CD14-positive monocyte (primary cell): ENCODE data around the gene IMPA2. TPM values are rescaled to one million over a fixed set of nuclear protein-coding genes. Genes with fewer than 3 reads are reported as not detected.

ENCODE experiments used
- DNase-seq, 3 donors: peaks; one replicate each; pipeline ENCODE4 v3.0.0-alpha.2; 2011 to 2022
- H2AFZ ChIP-seq: 2 replicates; pipeline ENCODE4 v1.6.0; 2012; ENCODE audit warnings: mild to moderate bottlenecking, low read depth, low read length, inconsistent platforms; ENCODE audit not compliant: insufficient read depth, poor library complexity, severe bottlenecking
- H3K27ac ChIP-seq, 2 donors: 1 replicate in 1 of 2; 2 replicates in 1 of 2; pipeline ENCODE4 v1.5.1; 2012 to 2013; ENCODE audit warnings: low read length in 2 of 2, control low read depth in 1 of 2, inconsistent platforms in 1 of 2, low read depth in 1 of 2, mild to moderate bottlenecking in 1 of 2
- H3K27me3 ChIP-seq, 2 donors: one replicate each; pipeline versions ENCODE4 v1.6.0 to v1.6.1; 2011 to 2013; ENCODE audit warnings: low read length in 2 of 2; ENCODE audit not compliant: control insufficient read depth in 2 of 2, insufficient read depth in 2 of 2
- H3K36me3 ChIP-seq, 2 donors: replicated peaks in 1 of 2; 1 replicate in 1 of 2; 2 replicates in 1 of 2; pipeline versions ENCODE4 v1.5.1 to v1.6.1; 2012 to 2013; ENCODE audit warnings: low read length in 2 of 2, control low read depth in 1 of 2, inconsistent platforms in 1 of 2, mild to moderate bottlenecking in 1 of 2; ENCODE audit not compliant: insufficient read depth in 2 of 2, control insufficient read depth in 1 of 2
- H3K4me1 ChIP-seq, 2 donors: 1 replicate in 1 of 2; 2 replicates in 1 of 2; pipeline versions ENCODE4 v1.5.1 to v1.6.1; 2012 to 2013; ENCODE audit warnings: low read length in 2 of 2, control low read depth in 1 of 2, inconsistent platforms in 1 of 2, mild to moderate bottlenecking in 1 of 2, moderate library complexity in 1 of 2; ENCODE audit not compliant: insufficient read depth in 2 of 2, control insufficient read depth in 1 of 2
- H3K4me2 ChIP-seq: replicated peaks from 2 replicates; pipeline ENCODE3; 2012; ENCODE audit warnings: low read length, moderate library complexity, mild to moderate bottlenecking; ENCODE audit not compliant: poor library complexity, severe bottlenecking; ENCODE audit errors: extremely low read depth
- H3K4me3 ChIP-seq, 3 experiments: fragments of 200-600 bp in 1 of 3; sonication (generic) in 1 of 3; replicated peaks in 1 of 3; 1 replicate in 2 of 3; 2 replicates in 1 of 3; pipeline ENCODE4 v1.5.1; 2011 to 2013; ENCODE audit warnings: low read length in 3 of 3, mild to moderate bottlenecking in 3 of 3, control low read depth in 2 of 3, low read depth in 2 of 3, inconsistent platforms in 1 of 3, moderate library complexity in 1 of 3
- H3K79me2 ChIP-seq: 2 replicates; pipeline ENCODE4 v1.6.0; 2012; ENCODE audit warnings: mild to moderate bottlenecking, control low read depth, inconsistent platforms, low read length, moderate library complexity; ENCODE audit not compliant: insufficient read depth
- H3K9ac ChIP-seq: 2 replicates; pipeline ENCODE4 v1.6.0; 2017; ENCODE audit warnings: low read length, mild to moderate bottlenecking; ENCODE audit not compliant: insufficient read depth, poor library complexity, severe bottlenecking
- H3K9me3 ChIP-seq, 2 donors: replicated peaks in 1 of 2; 1 replicate in 1 of 2; 2 replicates in 1 of 2; pipeline versions ENCODE4 v1.5.1 to v1.6.1; 2012 to 2013; ENCODE audit warnings: low read length in 2 of 2, control low read depth in 1 of 2; ENCODE audit not compliant: control insufficient read depth in 1 of 2, insufficient read depth in 1 of 2
- H4K20me1 ChIP-seq: 2 replicates; pipeline ENCODE4 v1.6.0; 2012; ENCODE audit warnings: mild to moderate bottlenecking, low read length, control low read depth, moderate library complexity; ENCODE audit not compliant: insufficient read depth
- H3K27ac Mint-ChIP-seq, 7 donors: one replicate each; pipeline ENCODE4 v1.8.0; 2020; ENCODE audit warnings: mild to moderate bottlenecking in 7 of 7, mixed read lengths in 7 of 7, moderate library complexity in 6 of 7, inconsistent platforms in 2 of 7
- H3K27me3 Mint-ChIP-seq, 3 donors: one replicate each; pipeline ENCODE4 v1.8.0; 2021 to 2022; ENCODE audit warnings: low read depth in 3 of 3, mild to moderate bottlenecking in 3 of 3, mixed read lengths in 3 of 3, moderate library complexity in 3 of 3, inconsistent platforms in 1 of 3
- H3K36me3 Mint-ChIP-seq, 2 donors: one replicate each; pipeline ENCODE4 v1.8.0; 2020; ENCODE audit warnings: mixed read lengths in 2 of 2, inconsistent platforms in 1 of 2, mild to moderate bottlenecking in 1 of 2
- H3K4me1 Mint-ChIP-seq: one replicate; pipeline ENCODE4 v1.8.0; 2020; ENCODE audit warnings: mild to moderate bottlenecking, mixed read lengths
- H3K4me3 Mint-ChIP-seq, 2 donors: one replicate each; pipeline ENCODE4 v1.8.0; 2020; ENCODE audit warnings: mild to moderate bottlenecking in 2 of 2, mixed read lengths in 2 of 2, moderate library complexity in 1 of 2
- H3K9me3 Mint-ChIP-seq, 7 donors: one replicate each; pipeline ENCODE4 v1.8.0; 2020 to 2022; ENCODE audit warnings: mixed read lengths in 7 of 7, mild to moderate bottlenecking in 6 of 7, moderate library complexity in 6 of 7, inconsistent platforms in 2 of 7
- CTCF ChIP-seq: fragments of 200-600 bp; IDR thresholded peaks from one replicate; pipeline ENCODE4 v1.8.0; 2022; ENCODE audit warnings: antibody characterized with exemption, mild to moderate bottlenecking
- WGBS: methylation state at CpG from one replicate; pipeline ENCODE4 v1.1.5; 2013; ENCODE audit warnings: missing lambda C conversion rate; ENCODE audit not compliant: insufficient coverage; 5-methylcytosine and 5-hydroxymethylcytosine counted together
- intact Hi-C, 2 donors: fragments of 100-400 bp; cut with micrococcal nuclease; formaldehyde crosslinking; loops; one replicate each; pipeline versions ENCODE4 v1.15.0 to v1.15.1; 2023
- polyA plus RNA-seq, 3 donors: library from polyadenylated mRNA; depleted of rRNA in 1 of 3; unstranded in 2 of 3; stranded (reverse) in 1 of 3; fragments of 300-500 nt in 2 of 3; fragments of >200 nt in 1 of 3; fragmentation: Illumina TruSeq in 2 of 3; gene quantifications; 1 replicate in 2 of 3; 2 replicates in 1 of 3; pipeline ENCODE4 v1.2.3, GENCODE V29; 2012 to 2021

Gene IMPA2
- polyA plus RNA-seq, 3 donors: 97.4 to 186 (median 145) TPM

DNA sequence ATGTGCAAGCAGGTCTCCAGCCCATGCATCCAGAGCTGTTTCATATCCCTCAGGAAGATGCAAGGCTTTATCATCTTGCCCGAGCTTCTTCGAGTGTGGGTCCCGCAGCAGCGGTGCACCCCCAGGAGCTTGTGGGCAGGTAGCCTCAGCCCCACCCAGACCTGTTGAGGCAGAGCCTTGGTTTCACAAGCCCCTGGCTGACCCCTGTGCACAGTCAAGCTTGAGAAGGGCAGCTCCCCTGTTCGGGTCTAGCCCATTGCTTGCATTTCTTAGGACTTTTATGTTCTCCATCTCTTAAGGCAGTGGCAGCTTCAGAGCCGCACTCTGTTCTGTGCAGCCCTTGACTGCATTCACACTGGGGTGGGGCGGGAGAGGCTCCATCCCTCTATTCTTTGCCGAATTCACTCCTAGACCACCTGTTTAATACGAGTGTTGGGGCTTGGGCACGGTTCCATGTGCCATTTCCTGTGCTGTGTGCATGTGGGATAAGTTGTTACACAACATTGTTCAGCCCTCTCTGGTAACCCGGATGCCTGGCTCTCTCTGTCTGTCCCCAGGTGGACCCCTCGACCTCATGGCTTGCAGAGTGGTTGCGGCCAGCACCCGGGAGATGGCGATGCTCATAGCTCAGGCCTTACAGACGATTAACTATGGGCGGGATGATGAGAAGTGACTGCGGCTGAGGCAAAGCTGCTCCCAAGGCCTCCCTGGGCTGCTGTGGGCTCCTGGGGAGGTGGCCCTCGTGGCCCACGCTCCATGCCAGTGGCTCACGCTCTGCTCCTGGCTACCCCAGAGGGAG, 48.7 kb downstream of the IMPA2 start:
- Histone ChIP-seq H3K4me2 (no peak overlapping the region), H3K27ac (peak overlapping the region in 1 of 2 donors; percentile 31), H3K79me2 (no peaks in the 10 kb centered on the region), H4K20me1 (no peaks in the 10 kb centered on the region), H3K36me3 (peaks cover 60 to 84% of the 10 kb centered on the region in 2 donors), H2AFZ (no peak overlapping the region), H3K4me1 (peaks cover 10 to 12% of the 10 kb centered on the region in 2 donors), H3K27me3 (no peaks in the 10 kb centered on the region), H3K4me3 (no peak overlapping the region), H3K9ac (no peak overlapping the region), H3K9me3 (no peaks in the 10 kb centered on the region)
- H3K27ac Mint-ChIP-seq: peak overlapping the region in 3 of 7 donors; percentile 2 to 70 (median 31)
- intact Hi-C loops: loop anchor here (10.0 kb wide), 1 partner anchor 375 kb away; no protein-coding TSS in a partner anchor
- no peak for TF ChIP-seq CTCF
- DNase-seq: no peak
- H3K4me3 Mint-ChIP-seq: no peak overlapping the region
- WGBS: 58% methylated on average over 16 of the region's 21 CpGs
- H3K9me3 Mint-ChIP-seq: no peaks in the 10 kb centered on the region
- H3K4me1 Mint-ChIP-seq: peaks cover 18% of the 10 kb centered on the region
- H3K27me3 Mint-ChIP-seq: peaks cover 0 to 3% (median 0%) of the 10 kb centered on the region in 3 donors
- peaks cover 73 to 86% of the 10 kb centered on the region in 2 donors for H3K36me3 Mint-ChIP-seq

- no peak overlapping the region for H3K4me3 Mint-ChIP-seq
- intact Hi-C loops: loop anchor here (10.0 kb wide), 1 partner anchor 376 kb away; no protein-coding TSS in a partner anchor
- Histone ChIP-seq H3K9ac (no peak overlapping the region), H3K27me3 (no peaks in the 10 kb centered on the region), H3K36me3 (peaks cover 56 to 78% of the 10 kb centered on the region in 2 donors), H3K4me1 (peaks cover 10 to 12% of the 10 kb centered on the region in 2 donors), H3K4me3 (no peak overlapping the region), H2AFZ (no peak overlapping the region), H3K27ac (no peak overlapping the region), H3K79me2 (no peaks in the 10 kb centered on the region), H4K20me1 (no peaks in the 10 kb centered on the region), H3K4me2 (no peak overlapping the region), H3K9me3 (no peaks in the 10 kb centered on the region)
- no peaks in the 10 kb centered on the region for H3K9me3 Mint-ChIP-seq
- H3K36me3 Mint-ChIP-seq: peaks cover 72 to 85% of the 10 kb centered on the region in 2 donors
- H3K27me3 Mint-ChIP-seq: peaks cover 0 to 3% (median 0%) of the 10 kb centered on the region in 3 donors
- peaks cover 19% of the 10 kb centered on the region for H3K4me1 Mint-ChIP-seq
- peak overlapping the region in 2 of 7 donors; percentile 2 to 46 for H3K27ac Mint-ChIP-seq
- no peak for TF ChIP-seq CTCF
- DNase-seq: no peak
- WGBS: 83% methylated on average over 8 of the region's 10 CpGs
Measured at GRCh38 chr18:12030670-12031069, 49.4 kb downstream of the IMPA2 start.
